HepG2 (cell line): ENCODE data around the gene SYP.

Experiments used
- CREB1 ChIP-seq, 2 experiments: fragments of 450-650 bp in 1 of 2; IDR thresholded peaks; 2 replicates each; pipeline ENCODE4 v1.6.1; 2016 to 2017; ENCODE audit warnings: control low read depth in 1 of 2, mild to moderate bottlenecking in 1 of 2, missing compliant biosample characterization in 1 of 2, missing genetic modification characterization in 1 of 2
- CTCF ChIP-seq: sonication (generic); formaldehyde crosslinking; IDR thresholded peaks from 2 replicates; pipeline ENCODE4 v1.5.0; 2020; ENCODE audit warnings: mild to moderate bottlenecking, missing genetic modification reagents, moderate library complexity
- SETDB1 ChIP-seq: sonication (generic); formaldehyde crosslinking; IDR thresholded peaks from 2 replicates; pipeline ENCODE4 v1.5.1; 2020; ENCODE audit warnings: missing genetic modification reagents, mild to moderate bottlenecking, borderline replicate concordance
- ZNF557 ChIP-seq: sonication (generic); formaldehyde crosslinking; IDR thresholded peaks from 2 replicates; pipeline ENCODE4 v1.4.0; 2020; ENCODE audit warnings: missing genetic modification reagents

- TF ChIP-seq ZNF557 (CRISPR knock-in tag) (no peak), CREB1 (IDR thresholded peaks at IDR 0.05) (no peak), CREB1 (CRISPR knock-in tag; IDR thresholded peaks at IDR 0.05) (no peak), CTCF (no peak), SETDB1 (CRISPR knock-in tag) (no peak)
These were observed 23.3 kb downstream of the SYP start for GRCh38 chrX:49176421-49177326.
